ENCODE results near the gene IGSF8. TPM values are rescaled to one million over a fixed set of nuclear protein-coding genes. Genes with fewer than 3 reads are reported as not detected.
A peak's percentile ranks its signal among the peaks of the same experiment; 100 is the strongest.

Gene IGSF8
- total RNA-seq, 2 donors from 2014 or later: 34.5 to 35.9 TPM

GRCh38 chr1:160066829-160067745 is 31.3 kb downstream of the IGSF8 start:
- peaks cover 31% of the 10 kb centered on the region for H3K27me3 ChIP-seq (ENCODE audit: control insufficient read depth, insufficient read depth, low read length, poor library complexity, severe bottlenecking)
- H3K27ac ChIP-seq (ENCODE audit: low read depth, low read length): no peak overlapping the region
- H3K9ac ChIP-seq (ENCODE audit: extremely low read depth, low read length, poor library complexity, severe bottlenecking): no peak overlapping the region
- Mint-ChIP-seq H3K36me3 (ENCODE audit: low read depth) (no peaks in the 10 kb centered on the region), H3K27me3 (ENCODE audit: insufficient read depth) (peaks cover 51% of the 10 kb centered on the region), H3K9me3 (no peaks in the 10 kb centered on the region), H3K27ac (no peak overlapping the region), H3K4me1 (peaks cover 20% of the 10 kb centered on the region), H3K4me3 (no peak overlapping the region)
- no peak for TF ChIP-seq CTCF (conservative IDR thresholded peaks at IDR 0.05)
- H3K36me3 ChIP-seq (ENCODE audit: control insufficient read depth, insufficient read depth, low read length): no peaks in the 10 kb centered on the region
- H3K9me3 ChIP-seq (ENCODE audit: control insufficient read depth, low read length): no peaks in the 10 kb centered on the region
- H3K4me1 ChIP-seq (ENCODE audit: control insufficient read depth, insufficient read depth, low read length): peaks cover 12% of the 10 kb centered on the region
- DNase-seq: no peak
- H3K4me3 ChIP-seq (ENCODE audit: low read length): no peak overlapping the region
- 85 to 100% methylated on average over 1 to 6 of the region's 6 CpGs for WGBS, 2 experiments (ENCODE audit: insufficient coverage in 1 of 2, insufficient read length in 1 of 2)

DNA sequence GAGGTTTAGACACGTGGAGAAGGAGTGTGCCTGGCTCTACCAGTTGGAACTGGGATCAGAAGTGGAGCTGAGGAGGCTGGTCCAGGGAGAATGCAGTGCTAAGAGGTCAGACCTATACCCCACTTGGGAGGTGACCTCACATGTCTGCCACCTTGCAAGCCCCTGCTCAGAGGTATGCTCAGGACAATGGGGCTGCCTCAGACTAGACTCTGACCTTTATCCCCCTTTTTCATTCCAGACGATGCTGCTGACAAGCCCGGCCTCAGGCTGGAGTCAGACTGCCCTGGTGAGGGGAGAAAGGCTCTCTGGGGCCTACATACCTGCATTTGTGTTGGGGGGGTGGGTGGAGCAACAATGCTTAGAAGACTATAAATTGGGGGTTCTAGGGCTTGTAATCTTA is 33.7 kb downstream of the IGSF8 start:
- no peak overlapping the region for H3K4me3 ChIP-seq (ENCODE audit: low read length)
- peak overlapping the region; percentile 29 for H3K9ac ChIP-seq (ENCODE audit: extremely low read depth, low read length, poor library complexity, severe bottlenecking)
- TF ChIP-seq CTCF (conservative IDR thresholded peaks at IDR 0.05): no peak
- peaks cover 18% of the 10 kb centered on the region for H3K27me3 ChIP-seq (ENCODE audit: control insufficient read depth, insufficient read depth, low read length, poor library complexity, severe bottlenecking)
- Mint-ChIP-seq H3K4me3 (no peak overlapping the region), H3K27ac (no peak overlapping the region), H3K9me3 (no peaks in the 10 kb centered on the region), H3K4me1 (peaks cover 15% of the 10 kb centered on the region), H3K36me3 (ENCODE audit: low read depth) (no peaks in the 10 kb centered on the region), H3K27me3 (ENCODE audit: insufficient read depth) (peaks cover 38% of the 10 kb centered on the region)
- DNase-seq: no peak
- H3K36me3 ChIP-seq (ENCODE audit: control insufficient read depth, insufficient read depth, low read length): no peaks in the 10 kb centered on the region
- H3K27ac ChIP-seq (ENCODE audit: low read depth, low read length): no peak overlapping the region
- peaks cover 3% of the 10 kb centered on the region for H3K4me1 ChIP-seq (ENCODE audit: control insufficient read depth, insufficient read depth, low read length)
- 70 to 81% methylated on average over 1 to 3 of the region's 3 CpGs for WGBS, 2 experiments (ENCODE audit: insufficient coverage in 1 of 2, insufficient read length in 1 of 2)
- no peaks in the 10 kb centered on the region for H3K9me3 ChIP-seq (ENCODE audit: control insufficient read depth, low read length)

DNA sequence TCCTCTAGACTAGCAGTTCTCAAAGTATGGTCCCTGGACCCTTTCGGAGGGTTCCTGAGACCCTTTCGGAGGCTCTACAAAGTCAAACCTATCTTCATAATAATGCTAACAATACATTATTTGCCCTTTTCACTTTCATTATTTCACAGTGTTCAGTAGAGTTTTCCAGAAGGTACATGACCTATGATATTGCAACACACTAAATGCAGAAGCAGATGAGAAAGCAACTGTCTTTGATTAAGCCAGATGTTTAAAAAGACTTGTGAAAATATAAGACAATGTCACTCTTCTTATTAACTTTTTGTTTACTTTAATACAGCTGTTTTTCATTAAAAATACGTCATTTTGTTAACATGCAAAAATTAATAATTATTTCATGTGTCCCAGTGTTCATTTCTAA is 34.3 kb downstream of the IGSF8 start:
- H3K36me3 Mint-ChIP-seq (ENCODE audit: low read depth): no peaks in the 10 kb centered on the region
- Histone ChIP-seq H3K9me3 (ENCODE audit: control insufficient read depth, low read length) (no peaks in the 10 kb centered on the region), H3K4me1 (ENCODE audit: control insufficient read depth, insufficient read depth, low read length) (peaks cover 2% of the 10 kb centered on the region), H3K36me3 (ENCODE audit: control insufficient read depth, insufficient read depth, low read length) (no peaks in the 10 kb centered on the region), H3K27ac (ENCODE audit: low read depth, low read length) (no peak overlapping the region), H3K9ac (ENCODE audit: extremely low read depth, low read length, poor library complexity, severe bottlenecking) (no peak overlapping the region), H3K4me3 (ENCODE audit: low read length) (no peak overlapping the region), H3K27me3 (ENCODE audit: control insufficient read depth, insufficient read depth, low read length, poor library complexity, severe bottlenecking) (peaks cover 12% of the 10 kb centered on the region)
- H3K27ac Mint-ChIP-seq: no peak overlapping the region
- WGBS, 2 experiments (ENCODE audit: insufficient coverage in 1 of 2, insufficient read length in 1 of 2): 88% methylated on average over 3 of the region's 3 CpGs; no CpG with 5 or more reads in 1 of the 2 experiments
- peaks cover 36% of the 10 kb centered on the region for H3K27me3 Mint-ChIP-seq (ENCODE audit: insufficient read depth)
- H3K9me3 Mint-ChIP-seq: no peaks in the 10 kb centered on the region
- H3K4me1 Mint-ChIP-seq: peaks cover 13% of the 10 kb centered on the region
- no peak overlapping the region for H3K4me3 Mint-ChIP-seq
- no peak for TF ChIP-seq CTCF (conservative IDR thresholded peaks at IDR 0.05)
- DNase-seq: no peak

Data from endodermal cell (in vitro differentiated cells).